Measurements from ENCODE around the gene RARB. TPM values are rescaled to one million over a fixed set of nuclear protein-coding genes. Genes with fewer than 3 reads are reported as not detected.

The RARB gene
- total and polyA plus RNA-seq, 11 donors, result 4.3 to 21.0 (median 16.3) TPM

DNA sequence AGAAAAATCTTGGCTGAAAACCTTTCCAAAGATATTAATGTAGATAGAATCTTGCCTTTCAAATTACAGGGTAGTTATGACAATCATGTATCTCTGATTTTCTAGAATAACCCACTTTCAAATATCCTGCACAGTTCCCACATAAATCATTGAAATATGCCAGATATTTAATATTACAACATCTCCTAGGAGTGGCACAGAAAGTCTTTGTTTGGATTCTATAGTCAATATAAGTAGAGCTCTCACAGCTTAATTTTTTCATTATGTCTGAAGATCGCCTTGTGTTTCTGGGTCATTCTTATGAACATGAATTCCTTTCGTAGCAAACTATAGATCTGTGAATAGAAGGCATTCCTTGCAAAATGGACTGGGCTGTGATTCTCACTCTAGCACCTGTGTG is 5.0 kb downstream of the RARB start:
- ATAC-seq (no peak), DNase-seq (no peak)
- 59 to 68% (median 62%) methylated on average over 2 of the region's 2 CpGs for WGBS, 4 donors
- Histone ChIP-seq H3K36me3 (no peaks in the 10 kb centered on the region), H3K27ac (peak overlapping the region in 10 of 12 donors; percentile 3 to 98 (median 78)), H3K27me3 (peaks cover 0 to 9% (median 0%) of the 10 kb centered on the region in 9 donors), H3K4me3 (peak overlapping the region in 4 of 12 donors; percentile 8 to 76 (median 66)), H3K4me1 (peaks cover 0 to 52% (median 21%) of the 10 kb centered on the region in 12 donors), H3K9me3 (no peaks in the 10 kb centered on the region)
- intact Hi-C loops (cut with DNase I), result loop anchor here in 4 of 10 donors (5.0 to 10.0 kb wide), 3 partner anchors 34 to 72 kb away; no protein-coding TSS in a partner anchor
- TF ChIP-seq, protein P1, sequence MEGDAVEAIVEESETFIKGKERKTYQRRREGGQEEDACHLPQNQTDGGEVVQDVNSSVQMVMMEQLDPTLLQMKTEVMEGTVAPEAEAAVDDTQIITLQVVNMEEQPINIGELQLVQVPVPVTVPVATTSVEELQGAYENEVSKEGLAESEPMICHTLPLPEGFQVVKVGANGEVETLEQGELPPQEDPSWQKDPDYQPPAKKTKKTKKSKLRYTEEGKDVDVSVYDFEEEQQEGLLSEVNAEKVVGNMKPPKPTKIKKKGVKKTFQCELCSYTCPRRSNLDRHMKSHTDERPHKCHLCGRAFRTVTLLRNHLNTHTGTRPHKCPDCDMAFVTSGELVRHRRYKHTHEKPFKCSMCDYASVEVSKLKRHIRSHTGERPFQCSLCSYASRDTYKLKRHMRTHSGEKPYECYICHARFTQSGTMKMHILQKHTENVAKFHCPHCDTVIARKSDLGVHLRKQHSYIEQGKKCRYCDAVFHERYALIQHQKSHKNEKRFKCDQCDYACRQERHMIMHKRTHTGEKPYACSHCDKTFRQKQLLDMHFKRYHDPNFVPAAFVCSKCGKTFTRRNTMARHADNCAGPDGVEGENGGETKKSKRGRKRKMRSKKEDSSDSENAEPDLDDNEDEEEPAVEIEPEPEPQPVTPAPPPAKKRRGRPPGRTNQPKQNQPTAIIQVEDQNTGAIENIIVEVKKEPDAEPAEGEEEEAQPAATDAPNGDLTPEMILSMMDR (IDR thresholded peaks at IDR 0.05), result no peak
- no peak for TF ChIP-seq POLR2A (IDR thresholded peaks at IDR 0.05)

DNA sequence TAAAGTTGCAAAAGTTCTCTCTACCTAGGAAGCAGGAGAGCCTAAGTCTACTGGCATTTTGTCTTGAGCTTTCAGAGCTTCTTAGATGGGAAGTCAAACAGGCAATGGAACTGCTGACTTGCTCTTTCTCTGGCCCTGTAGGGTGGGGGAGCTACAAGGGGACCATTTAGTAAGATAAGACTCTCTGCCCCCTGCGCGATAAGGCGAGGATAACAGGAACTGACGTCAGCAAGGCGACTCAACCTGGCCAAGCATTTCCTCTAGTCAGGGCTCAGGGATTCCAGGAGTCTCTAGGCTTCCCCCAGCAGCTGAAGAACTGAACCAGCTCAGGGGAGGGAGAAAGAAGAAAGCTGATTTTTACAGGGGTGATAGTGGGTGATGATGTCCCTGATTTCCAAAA is 5.8 kb downstream of the RARB start:
- Histone ChIP-seq H3K27me3 (peaks cover 0 to 7% (median 0%) of the 10 kb centered on the region in 9 donors), H3K4me3 (peak overlapping the region in 6 of 12 donors; percentile 8 to 76 (median 17)), H3K27ac (peak overlapping the region in 11 of 12 donors; percentile 3 to 98 (median 64)), H3K36me3 (no peaks in the 10 kb centered on the region), H3K9me3 (no peaks in the 10 kb centered on the region), H3K4me1 (peaks cover 0 to 60% (median 25%) of the 10 kb centered on the region in 12 donors)
- ATAC-seq (peak; percentile 53 to 76 (median 68)), DNase-seq (peak in 4 of 5 donors; percentile 15 to 66 (median 40))
- intact Hi-C loops (cut with DNase I), result loop anchor here in 4 of 10 donors (5.0 to 10.0 kb wide), 3 partner anchors 33 to 71 kb away; no protein-coding TSS in a partner anchor
- TF ChIP-seq, protein P1 (IDR thresholded peaks at IDR 0.05), result no peak
- no peak for TF ChIP-seq POLR2A (IDR thresholded peaks at IDR 0.05)
- 5 to 10% (median 9%) methylated on average over 5 of the region's 5 CpGs for WGBS, 4 donors

DNA sequence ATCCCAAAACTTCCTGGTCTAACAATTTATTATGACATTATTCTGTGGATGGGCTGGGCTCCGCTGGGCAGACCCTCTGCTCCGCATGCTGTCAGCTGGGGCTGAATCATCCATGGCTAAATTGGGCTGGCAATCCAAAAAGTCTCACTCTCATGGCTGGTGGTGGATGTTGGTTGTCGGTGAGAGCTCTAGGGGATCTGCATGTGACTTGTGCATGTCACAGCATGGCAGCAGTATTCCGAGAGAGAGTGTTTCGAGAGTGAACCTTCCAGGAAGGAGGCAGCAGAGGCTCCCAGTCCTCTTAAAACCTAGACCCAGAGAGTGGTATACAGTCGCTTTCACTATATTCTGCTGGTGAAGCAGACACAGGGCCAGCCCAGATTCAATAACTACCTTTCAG is 9.9 kb downstream of the RARB start:
- 59 to 70% (median 60%) methylated on average over 6 of the region's 6 CpGs for whole genome bisulfite sequencing, 4 donors
- Histone ChIP-seq H3K4me1 (peaks cover 0 to 60% (median 25%) of the 10 kb centered on the region in 12 donors), H3K4me3 (no peak overlapping the region), H3K27me3 (no peaks in the 10 kb centered on the region), H3K9me3 (no peaks in the 10 kb centered on the region), H3K36me3 (no peaks in the 10 kb centered on the region), H3K27ac (peak overlapping the region in 7 of 12 donors; percentile 2 to 52 (median 41))
- ATAC-seq (peak in 2 of 4 donors; percentile 44 to 48), DNase-seq (no peak)
- no peak for TF ChIP-seq POLR2A (IDR thresholded peaks at IDR 0.05)
- TF ChIP-seq, protein P1 (IDR thresholded peaks at IDR 0.05), result no peak
- intact Hi-C loops (cut with DNase I), result loop anchor here in 1 of 10 donors (10.0 kb wide), 1 partner anchor 67 kb away; no protein-coding TSS in a partner anchor

DNA sequence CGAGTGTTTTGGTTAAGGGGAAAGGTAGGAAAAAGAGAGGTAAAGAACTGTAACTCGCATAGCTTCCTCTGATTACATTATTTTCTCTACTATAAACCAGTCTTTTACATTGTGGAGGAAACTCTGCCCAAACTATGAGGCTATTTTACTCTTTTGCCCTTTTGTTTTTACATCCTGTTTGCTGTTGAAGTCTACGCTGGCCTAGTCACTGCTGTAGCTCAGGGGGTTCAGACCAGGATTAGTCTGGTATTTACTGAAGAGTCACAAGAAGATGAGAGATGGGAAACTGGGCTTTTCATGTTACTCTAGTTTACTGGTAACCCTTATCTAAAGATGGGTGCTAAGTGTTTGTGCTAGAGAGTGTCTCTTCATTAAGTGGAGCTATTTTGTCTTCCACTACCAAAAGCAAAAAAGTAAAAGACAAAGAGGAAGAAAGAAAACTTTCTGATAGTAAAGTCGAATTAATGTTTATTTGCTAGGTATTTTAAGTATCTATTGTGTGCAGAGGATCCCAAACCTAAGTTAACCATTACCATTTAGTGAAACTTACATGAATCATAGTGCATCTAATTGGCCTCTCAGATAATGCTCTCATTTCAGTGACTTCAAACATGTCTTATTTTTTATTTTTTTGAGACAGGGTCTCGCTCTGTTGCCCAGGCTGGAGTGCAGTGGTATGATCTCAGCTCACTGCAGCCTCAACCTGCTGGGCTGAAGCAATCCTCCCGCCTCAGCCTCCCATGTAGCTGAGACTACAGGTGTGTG is 10.9 kb downstream of the RARB start:
- WGBS, 4 donors, result 62 to 72% (median 62%) methylated on average over 6 of the region's 6 CpGs
- H3K27ac ChIP-seq, result peak overlapping the region in 9 of 12 donors; percentile 2 to 52 (median 43)
- ATAC-seq, result peak in 1 of 4 donors; percentile 23

More for the DNA sequence above, 10.9 kb downstream of the RARB start:
- no peak for TF ChIP-seq POLR2A (IDR thresholded peaks at IDR 0.05)
- TF ChIP-seq, protein P1 (IDR thresholded peaks at IDR 0.05), result no peak
- H3K4me3 ChIP-seq, result no peak overlapping the region
- H3K27me3 ChIP-seq, result no peaks in the 10 kb centered on the region
- no peaks in the 10 kb centered on the region for H3K9me3 ChIP-seq
- H3K4me1 ChIP-seq, result peaks cover 0 to 53% (median 17%) of the 10 kb centered on the region in 12 donors
- no peaks in the 10 kb centered on the region for H3K36me3 ChIP-seq
- intact Hi-C loops (cut with DNase I), result loop anchor here in 1 of 10 donors (10.0 kb wide), 1 partner anchor 66 kb away; no protein-coding TSS in a partner anchor
- no peak for DNase-seq
